Kidney glomerular epithelial cell (primary cell): ENCODE results near the gene CARM1.
"Not testable (repeated sequence)": the region's sequence is repeated elsewhere in the genome, so short reads cannot be mapped to it uniquely, and the experiment has no call there.

Experiments
- DNase-seq: peaks from one replicate; lab custom pipeline; 2025; lab: John Stamatoyannopoulos, UW

Gene CARM1

DNA sequence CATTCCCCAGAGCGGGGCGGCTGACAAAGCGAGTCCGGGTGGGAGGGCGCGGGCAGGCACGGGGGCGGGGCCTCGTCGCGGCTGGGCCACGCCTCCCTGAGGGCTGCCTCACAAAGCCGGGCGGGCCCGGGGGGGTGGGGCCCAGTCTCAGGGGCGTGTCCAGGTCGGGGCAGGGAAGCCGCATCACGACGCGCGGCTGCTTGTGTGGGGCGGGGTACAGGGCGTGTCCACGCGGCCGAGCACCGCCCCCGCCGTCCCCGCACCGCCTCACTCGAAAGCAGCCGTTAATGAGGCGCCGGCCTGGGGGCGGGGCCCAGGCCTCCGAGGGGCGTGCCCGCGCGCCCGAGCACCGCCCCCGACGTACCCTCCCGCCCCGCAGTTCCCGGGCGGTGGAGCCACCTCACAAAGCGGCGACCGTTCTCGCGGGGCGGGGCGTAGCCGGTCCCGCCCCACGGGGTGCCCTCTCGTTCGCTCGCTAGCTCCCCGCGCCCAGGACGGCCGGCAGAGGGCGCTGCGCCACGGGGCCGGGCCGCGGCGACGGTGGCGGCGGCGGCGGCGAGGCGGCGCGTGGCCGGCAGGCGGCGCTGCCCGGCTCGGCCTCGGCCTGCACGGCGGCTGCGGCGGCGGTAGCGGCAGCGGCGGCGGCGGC, at the start of gene CARM1:
Gene CARM1, plus strand, starts transcription at position 599 of the 649 bp plus-strand sequence. CDS start 150 bp downstream, outside the sequence.
- peak; percentile 100 for DNase-seq

DNA sequence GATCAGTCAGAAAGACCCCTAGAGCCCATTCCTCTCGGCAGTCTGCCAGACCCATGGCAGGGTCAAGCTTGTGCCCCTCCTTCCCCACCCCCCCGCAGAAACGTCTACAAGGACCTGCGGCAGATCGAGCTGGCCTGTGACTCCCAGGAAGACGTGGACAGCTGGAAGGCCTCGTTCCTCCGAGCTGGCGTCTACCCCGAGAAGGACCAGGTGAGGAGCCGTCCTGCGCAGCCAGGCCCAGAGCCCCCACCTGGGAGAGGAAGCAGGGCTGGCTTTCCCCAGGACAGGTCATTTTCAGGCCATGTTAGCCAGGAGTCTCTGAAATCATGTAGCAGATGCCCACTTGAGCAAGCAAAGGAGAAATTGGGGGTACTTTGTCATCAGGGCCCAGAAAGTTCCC, 47.7 kb upstream of the CARM1 start:
- no peak for DNase-seq

DNA sequence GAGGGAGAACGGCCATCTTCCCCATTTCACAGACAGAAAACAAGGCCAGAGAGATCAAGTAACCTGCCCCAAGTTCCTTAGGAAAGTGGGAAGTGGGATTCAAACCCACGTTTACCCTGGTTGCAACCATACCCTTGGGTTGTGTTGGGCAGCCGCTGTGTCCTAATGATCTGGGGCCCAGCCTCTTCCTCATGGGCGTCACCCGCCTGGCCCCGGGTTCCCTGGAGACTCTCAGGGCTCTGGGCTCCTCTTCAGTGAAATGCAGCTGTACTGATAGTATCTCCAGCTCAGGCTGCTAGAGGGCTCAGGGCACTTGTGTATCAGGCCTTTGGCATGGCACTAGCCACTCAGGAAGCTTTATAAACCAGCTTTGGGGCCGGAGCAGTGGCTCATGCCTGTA, 45.1 kb upstream of the CARM1 start:
- no peak for DNase-seq

DNA sequence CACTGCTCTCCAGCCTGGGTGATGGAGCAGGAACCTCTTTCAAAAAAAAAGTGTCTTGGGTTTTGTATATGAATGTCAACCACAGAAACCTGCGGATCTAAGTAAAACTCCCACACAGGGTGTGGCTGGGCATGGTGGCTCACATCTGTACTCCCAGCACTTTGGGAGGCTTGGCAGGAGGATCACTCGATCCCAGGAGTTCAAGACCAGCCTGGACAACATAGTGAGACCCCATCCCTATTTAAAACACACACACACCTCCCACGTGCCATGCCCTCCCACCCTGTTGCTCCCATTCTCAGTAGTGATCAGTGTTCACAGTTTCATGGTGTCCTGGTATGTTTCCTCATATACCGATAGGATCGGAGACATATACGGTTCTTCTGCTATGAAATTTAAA, 44.5 kb upstream of the CARM1 start:
- DNase-seq = no peak

DNA sequence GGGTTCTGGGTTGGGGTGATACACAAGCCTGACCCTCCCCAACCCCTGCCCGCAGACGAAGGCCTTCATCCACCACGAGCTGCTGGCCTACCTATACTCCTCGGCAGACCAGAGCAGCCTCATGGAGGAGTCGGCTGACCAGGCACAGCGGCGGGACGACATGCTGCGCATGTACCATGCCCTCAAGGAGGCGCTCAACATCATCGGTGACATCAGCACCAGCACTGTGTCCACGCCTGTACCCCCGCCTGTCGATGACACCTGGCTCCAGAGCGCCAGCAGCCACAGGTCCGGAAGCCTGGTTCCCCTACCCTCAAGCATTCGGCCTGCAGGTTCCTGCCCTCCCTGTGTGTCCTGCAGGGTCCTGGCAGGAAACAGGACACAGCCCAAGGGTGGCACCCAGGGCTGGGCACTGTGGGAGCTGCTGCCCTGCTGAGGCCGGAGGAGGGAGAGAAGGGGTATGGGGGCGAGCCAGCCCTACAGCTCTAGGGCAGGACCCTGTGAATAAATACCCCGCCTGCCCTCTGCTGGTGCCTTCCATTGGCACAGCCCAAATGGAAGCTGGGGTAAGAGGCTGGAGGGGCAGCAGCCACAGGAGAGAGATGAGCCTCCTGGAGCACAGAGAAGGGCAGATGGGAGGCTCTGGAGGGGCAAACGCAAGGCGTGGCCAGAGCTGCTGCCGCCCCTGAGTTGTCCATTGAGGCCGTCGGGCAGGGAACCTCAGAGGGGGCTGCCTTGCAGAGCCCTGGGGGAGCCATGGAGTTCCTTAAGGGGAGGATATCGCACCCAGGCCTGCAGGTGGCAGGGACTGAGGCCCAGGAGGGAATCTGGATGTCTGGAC, 42.2 kb upstream of the CARM1 start:
- no peak for DNase-seq

DNA sequence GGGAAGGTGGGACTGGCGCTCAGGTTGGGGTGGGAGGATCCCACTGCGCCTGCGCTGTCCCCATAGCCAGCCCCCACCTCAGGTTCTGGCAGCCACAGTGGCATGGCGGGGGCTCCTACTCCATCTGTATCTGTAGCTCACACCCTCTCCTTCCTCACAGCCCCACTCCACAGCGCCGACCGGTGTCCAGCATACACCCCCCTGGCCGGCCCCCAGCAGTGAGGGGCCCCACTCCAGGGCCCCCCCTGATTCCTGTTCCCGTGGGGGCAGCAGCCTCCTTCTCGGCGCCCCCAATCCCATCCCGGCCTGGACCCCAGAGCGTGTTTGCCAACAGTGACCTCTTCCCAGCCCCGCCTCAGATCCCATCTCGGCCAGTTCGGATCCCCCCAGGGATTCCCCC, 41.4 kb upstream of the CARM1 start:
- no peak for DNase-seq

DNA sequence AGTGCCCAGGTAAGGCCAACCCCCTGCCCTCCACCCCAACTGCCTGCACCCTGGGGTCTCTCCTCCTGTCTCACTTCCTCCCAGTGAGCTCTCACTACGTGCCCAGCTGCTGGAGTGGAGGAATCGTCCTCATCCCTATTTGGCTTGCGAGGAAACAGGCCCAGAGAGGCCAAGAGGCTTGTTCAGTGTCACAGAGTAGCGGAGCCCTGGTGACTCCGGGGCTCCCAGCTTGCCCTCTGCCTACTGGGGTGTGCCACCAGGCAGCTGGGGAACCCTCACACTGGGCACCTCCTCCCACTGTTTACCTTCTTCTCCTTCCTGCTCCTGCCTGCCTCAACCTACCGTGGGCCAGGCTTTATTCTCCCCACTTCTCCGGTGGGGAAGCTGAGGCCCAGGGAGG, 41.0 kb upstream of the CARM1 start:
- no peak for DNase-seq

DNA sequence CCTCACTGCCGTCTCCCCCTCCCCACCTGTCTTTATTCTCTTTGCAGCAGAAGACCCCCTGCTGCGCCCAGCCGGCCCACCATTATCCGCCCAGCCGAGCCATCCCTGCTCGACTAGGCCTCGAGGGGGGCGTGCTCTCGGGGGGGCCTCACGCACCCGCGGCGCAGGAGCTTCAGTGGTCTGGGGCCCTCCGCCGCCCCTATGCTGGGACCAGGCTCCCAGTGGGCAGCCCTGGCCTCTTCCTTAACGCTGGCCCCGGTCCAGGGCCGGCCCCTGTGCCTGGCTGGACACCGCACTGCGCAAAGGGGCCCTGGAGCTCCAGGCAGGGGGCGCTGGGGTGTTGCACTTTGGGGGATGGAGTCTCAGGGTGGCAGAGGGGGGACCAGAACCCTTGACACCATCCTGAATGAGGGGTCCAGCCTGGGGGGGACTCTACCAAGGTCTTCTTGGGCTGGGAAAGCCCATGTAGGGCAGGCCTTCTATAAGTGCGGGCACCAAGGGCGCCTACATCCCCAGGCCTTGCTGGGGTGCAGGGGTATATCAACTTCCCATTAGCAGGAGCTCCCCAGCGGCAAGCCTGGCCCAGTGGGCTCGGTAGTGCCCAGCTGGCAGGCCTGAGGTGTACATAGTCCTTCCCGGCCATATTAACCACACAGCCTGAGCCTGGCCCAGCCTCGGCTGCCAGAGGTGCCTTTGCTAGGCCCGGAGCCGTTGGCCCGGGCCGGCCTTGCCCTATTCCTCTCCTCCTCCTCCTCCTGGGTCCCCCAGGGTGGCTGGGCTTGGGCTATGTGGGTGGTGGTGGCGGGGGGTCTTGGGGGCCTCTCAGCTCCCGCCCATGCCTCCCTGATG, 40.2 kb upstream of the CARM1 start:
- DNase-seq = no peak

DNA sequence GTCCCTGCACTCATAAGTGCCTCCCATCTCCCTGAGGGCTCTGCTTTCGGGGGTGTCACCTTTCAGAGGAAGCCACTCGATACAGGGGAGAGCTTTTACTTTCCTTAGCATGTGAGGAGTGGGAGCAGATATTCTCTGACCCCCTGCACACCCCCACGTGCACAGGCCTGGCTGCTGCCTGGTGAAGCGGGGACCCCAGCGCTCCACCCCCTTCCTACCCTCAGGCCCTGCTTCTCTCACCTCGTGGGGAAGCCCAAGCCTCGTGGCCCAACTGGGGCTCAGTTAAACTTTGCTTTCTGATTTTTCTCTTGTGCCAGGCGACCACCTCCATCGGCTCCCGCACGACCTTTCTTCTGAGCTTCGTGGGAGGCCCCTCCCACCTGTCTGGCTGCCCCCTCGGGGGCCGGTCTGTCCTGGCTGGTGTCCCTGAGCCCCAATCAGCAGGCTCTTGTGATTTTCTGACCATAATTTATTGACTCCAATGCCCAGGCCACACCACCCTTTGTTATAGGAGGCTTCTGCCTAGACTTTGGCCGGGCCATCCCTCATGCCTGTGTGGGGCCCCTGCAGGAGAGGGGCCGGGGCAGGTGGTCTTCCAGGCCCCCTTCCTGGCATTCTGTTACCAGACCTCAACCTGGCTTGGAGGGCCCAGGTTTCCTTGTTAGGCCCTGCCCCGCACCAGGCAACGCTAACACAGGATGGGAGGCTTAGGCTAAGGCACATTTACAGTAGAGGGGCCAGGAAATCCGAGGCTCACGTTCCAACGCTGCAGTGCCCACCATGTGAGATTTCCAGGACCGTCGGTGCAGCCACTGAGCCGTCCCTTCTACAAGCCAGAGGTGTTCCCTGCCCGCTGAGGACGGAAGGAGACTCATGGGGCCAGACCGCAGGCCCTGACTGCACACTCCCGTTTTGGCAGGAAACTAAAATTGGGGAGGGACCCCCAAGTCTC, 39.1 kb upstream of the CARM1 start:
- no peak for DNase-seq

DNA sequence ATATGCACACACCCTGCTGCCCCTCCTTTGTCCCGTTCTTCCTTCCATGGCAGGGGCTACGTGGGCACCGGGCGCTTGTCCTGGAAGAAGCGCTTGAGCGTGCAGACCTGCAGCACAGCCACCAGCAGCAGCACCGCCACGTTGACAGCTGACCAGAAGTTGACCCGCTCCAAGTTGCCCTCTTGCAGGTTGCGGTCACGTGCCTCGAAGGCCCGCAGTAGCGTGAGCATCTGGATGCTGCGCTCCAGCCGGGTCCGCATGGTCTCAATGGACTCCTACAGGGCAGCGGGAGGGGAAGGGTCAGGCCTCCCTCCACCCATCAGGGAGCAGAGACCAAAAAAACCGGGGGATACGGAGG, 38.4 kb upstream of the CARM1 start:
- no peak for DNase-seq

DNA sequence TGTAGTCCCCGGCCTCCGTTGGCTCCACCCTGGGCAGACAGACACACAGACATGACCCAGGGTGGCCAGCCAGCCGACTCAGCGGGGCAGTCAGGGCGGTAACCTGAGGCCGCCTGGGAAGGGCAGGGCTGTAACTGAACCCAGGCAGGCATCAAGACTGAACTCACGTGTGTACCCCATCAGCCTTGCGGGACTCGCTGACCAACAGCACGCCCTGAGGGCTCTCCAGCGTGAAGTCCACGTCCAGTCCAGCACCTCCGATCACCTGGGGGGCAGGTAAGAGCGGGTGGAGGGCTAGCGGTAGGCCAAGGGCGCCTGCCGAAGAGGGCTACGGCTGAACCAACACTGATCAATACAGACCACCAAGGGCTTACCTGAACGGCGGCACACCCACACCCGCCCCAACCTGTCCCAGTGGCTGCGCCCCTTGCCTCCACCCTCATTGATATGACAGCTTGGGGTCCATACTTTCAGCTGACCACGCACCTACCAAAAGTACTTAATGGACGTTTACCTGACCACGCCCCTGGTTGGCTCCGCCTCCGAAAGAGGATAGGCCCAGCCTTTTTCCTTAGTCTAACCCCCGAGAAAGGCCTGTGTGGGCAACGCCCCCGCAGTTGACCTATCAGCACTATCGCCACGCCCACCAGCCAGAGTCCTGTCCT, 36.1 kb upstream of the CARM1 start:
- DNase-seq = no peak

DNA sequence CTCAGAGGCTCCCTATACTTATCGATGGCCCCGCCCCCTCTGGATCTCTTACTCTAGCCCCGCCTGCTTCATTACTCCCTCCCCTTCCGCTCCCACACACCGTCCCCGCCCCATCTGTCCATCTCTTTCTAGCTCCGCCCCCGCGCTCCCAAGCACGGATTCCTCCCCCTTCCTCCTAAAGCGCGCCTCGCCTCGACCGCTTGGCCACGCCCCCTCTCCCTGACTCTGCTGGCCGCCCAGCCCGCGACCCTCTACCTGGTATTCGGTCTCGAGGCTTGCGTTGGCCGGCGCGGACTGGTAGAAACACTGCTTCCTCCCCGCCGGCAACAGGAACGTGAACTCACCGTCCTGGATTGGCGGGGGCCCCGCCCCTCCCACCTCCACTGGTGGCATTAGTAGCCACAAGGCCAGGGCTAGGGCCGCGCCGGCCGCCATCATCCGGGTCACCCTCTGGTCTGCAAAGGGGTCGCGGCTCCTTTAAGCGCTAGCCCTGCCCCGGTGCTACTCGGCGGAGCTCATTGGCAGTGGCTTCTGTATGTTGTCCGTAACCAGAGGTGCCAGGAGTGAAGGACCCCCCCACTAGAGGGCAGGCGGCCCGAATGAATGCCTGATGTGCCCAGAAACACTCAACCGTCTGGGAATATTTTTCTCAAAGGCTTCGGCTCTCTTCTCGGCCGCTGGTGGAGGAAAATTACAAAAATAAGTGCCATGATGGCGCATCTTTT, 35.4 kb upstream of the CARM1 start, which contains the start of gene TMED1:
Gene TMED1, minus strand, starts transcription at position 459 of the 725 bp plus-strand sequence. Its CDS starts 21 bp downstream, at position 438.
- peak; percentile 100 for DNase-seq

DNA sequence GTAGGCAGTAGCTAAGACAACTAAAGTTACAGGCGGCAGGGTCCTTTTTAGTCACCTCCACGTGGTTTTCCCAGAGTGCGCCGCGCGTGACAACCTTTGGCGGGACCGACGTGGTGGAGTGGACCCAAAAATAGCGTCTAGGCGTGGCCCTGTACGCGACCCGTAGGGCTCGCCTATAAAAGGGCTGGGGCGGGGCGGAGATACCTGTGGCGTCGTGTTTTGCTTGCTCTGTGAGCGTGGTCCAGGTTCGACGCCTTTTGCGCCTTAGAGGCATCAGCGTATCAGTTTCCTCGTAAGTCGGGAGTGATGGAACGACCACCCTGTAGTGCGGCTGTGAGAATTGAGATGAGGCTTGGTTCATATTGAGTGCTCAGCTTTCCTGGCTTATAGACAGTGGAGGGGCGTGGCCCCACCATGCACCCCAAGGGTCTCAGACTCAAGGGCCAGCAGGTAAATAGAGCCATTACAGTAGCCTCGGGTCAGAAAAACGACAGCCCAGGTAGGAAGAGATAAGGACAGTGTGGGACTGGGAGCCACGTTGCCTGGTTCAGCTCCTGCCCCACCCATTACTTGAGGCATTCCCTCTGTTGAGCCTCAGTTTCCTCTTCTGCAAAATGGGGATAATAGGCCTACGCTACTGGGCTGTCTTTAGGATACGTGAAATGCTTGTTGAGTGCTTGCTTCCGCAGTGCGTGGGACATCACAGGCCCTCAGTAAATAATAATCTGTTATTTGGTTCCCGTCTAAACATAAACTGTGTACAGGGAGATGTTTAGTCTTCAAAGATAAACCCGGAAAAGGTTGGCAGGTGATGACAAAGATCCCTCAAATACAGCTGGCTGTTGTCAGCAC, 34.6 kb upstream of the CARM1 start:
- peak; percentile 95 for DNase-seq

DNA sequence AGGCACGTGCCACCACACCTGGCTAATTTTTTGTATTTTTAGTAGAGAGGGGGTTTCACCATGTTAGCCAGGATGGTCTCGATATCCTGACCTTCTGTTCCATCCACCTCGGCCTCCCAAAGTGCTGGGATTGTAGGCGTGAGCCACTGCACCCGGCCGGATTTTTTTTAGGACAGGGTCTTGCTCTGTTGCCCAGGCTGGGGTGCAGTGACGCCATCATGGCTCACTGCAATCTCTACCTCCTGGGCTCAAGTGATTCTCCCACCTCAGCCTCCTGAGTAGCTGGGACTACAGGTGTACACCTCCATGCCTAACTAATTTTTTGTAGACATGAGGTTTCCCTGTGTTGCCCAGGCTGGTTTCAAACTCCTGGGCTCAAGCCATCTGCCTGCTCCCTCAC, 33.7 kb upstream of the CARM1 start:
- not testable (repeated sequence) for DNase-seq

DNA sequence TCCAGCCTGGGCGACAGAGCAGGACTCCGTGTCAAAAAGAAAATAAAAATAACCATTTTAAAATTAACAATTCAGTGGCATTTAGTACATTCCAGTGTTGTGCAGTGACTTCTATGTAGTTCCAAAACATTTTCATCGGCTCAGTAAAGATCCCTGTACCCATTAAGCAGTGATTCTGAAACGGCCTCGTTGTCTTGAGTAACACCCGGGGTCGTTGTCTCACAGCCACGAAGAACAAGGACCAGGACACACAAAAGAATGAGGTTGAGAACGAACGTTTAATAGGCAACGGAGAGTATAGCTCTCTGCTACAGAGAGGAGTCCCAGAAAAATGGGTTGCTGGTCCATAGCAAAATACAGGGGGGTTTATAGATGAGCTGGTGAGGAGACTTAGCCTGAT, 33.0 kb upstream of the CARM1 start:
- DNase-seq = no peak

DNA sequence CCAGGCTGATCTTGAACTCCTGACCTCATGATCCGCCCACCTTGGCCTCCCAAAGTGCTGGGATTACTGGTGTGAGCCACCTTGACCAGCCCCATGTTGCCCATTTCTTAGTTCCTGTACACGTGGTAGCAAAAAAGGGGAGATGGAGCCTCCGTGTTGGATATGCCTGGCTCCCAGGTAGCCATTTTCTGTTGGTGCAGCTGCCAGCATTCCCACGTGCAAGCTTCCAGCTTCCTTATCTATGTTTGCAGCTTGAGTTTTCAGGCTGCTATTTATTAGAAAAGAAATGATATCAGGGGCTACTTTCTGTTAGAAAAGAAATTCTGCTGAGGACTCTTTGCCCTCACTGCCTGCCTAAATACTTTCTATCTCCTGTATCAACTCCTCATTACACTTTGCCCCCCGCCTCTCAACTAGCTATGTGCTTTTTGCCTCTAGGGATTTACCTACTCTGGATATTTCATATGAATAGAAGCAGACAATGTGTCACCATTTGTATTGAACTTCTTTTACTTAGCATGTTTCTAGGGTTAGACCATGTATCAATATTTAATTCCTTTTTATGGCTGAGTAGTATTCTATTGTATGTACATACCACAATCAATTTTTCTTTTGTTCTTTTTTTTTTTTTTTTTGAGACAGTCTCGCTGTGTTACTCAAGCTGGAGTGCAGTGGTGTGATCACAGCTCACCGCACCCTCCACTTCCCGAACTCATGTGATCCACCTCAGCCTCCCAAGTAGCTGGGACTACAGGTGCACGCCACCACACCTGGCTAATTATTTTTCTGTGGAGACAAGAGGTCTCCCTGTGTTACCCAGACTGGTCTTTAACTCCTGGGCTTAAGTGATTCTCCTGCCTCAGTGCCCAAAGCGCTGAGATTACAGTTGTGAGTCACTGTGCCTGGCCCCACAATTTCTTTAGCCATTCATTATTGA, 32.0 kb upstream of the CARM1 start:
- DNase-seq = no peak

DNA sequence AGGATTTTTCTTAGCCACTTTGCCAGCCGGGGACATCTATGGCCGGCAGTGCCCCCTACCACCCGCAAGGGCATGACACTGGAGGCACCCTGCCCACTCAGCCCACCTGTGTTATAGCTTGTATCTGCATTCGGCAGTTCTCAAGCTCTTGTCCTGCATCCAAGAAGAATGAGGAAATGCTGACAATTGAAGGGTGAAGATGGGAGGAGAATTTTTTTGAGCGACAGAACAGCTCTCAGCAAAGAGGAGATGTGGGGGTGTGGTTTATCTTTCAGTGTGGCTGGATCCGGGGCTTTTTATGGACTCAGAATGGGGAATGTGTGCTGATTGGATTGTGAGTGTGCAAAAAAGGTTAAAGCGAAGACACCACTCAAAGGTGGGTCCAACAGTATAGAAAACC, 28.6 kb upstream of the CARM1 start:
- DNase-seq = no peak
